NCI-H446 (cell line): ENCODE results near the gene ARHGEF12.

Experiments
- DNase-seq, 2 experiments: peaks; one replicate each; lab custom pipeline; 2025; lab: John Stamatoyannopoulos, UW

The ARHGEF12 gene

DNA sequence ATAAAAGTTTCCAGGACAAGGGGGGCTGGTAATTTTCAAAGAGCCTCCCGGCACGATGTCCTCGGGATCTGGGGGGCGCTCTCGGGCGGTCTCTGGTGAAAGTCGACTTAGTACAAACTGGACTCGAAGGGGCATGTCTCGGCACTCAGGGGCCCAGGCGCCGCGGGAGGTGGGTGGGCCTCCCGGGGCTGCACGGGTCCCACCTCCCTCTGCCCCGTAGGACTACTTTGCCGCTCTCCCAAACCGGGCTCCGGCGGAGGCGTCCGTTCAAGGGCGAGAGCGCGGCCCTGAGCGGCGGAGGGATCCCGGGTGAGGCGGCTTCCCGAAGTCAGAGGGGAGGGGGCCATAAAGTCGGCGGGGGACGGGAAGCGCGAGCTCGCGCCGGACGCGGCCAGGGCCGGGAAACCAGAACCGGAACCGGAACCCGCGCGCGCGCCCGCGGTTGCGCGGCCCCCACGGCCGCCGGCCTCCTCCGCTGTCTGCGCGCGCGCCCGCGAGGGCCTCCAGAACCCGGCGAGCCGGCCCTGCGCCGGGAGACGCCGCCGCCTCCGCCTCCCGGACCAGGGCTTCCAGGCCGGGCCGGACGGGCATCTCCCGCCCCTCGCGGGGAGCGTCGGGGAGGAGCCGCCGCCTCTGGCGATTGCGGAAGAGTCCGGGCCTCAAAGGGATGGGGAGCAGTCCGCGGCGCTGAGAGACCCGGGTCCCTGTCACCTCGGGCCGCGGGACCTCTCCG is at the start of gene ARHGEF12:
TSS of gene ARHGEF12 (plus strand) at position 506 of the 733 bp plus-strand sequence. CDS start 831 bp downstream, outside the sequence.
- DNase-seq: peak; percentile 93 to 97

DNA sequence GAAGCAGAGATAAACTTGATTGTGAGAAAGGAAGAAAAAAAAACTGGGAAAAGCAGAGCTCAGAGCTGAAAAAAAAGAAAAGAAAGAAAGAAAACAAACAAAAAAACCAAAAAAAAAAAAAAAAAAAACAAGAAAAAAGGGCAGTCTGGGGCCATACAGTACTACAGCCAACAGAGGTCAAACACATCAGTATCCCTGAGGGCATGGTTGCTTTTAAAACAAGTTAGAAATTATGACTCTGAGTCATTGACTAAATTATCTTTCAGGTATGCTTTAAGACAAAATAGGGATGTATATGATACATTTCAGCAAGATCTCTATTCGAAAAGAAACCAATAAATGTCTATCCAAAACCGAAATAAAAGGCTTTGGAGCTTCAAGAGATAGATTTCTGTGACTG is 48.2 kb upstream of the ARHGEF12 start:
- no peak for DNase-seq

- DNase-seq: no peak
Measured at GRCh38 chr11:120289426-120289825, 46.8 kb upstream of the ARHGEF12 start.

GRCh38 chr11:120290956-120291355 is 45.3 kb upstream of the ARHGEF12 start:
- no peak for DNase-seq

DNA sequence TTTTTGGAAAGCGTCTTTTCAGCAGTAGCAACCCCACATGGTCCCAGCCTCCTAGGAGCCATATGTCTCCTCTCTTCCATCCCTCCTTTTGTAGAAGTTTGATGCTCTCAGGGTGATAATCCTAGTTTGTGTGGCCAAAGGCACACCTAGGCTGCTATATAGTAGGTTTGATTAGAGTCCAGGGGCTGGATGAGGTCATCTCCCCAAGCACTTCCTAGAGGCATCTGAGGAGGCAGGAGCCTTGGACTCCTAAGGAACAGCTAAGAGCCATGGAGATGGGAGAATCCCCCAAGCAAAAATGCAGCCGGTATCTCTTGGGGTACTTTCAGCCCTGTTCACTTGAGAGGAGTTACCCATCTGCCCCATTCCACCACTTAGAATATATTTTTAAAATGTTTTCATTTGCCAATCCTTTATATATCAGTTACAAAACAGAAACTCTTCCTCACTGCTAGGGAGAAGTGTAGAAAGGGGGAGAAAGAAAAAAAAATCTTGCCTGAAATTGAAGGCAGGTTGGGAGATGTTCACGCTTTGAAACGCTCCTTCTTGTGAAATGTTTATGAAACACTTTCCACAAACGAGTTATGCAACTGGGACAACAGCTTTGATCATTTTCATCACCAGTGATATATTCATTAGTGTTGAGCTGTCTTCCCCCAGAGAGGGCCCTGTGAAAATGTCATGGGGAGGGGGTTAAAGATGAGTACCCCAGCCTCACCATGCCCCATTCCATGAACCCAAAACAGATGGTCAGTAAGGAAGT is 43.0 kb upstream of the ARHGEF12 start:
- no peak for DNase-seq

DNA sequence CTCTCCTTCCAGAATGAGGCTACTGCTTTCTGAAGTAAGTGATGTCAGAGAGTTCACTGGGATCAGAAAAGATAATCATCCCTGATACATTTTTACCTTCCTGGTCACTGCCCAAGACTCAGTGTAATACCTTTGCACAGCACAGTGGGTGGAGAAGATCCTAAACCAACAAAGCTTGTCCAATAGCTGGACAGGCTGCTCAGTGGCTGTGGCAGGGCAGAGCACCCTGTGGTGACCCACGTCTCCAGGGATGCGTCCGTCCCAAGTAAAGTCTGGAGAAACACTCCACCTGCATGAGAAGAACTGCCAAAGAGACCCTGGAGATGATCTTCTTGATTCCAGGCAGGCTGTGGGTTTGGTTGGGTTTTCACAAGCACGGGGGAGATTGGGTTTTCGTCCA is 42.1 kb upstream of the ARHGEF12 start:
- no peak for DNase-seq

- no peak for DNase-seq
Measured at GRCh38 chr11:120295099-120295498, 41.1 kb upstream of the ARHGEF12 start.

DNA sequence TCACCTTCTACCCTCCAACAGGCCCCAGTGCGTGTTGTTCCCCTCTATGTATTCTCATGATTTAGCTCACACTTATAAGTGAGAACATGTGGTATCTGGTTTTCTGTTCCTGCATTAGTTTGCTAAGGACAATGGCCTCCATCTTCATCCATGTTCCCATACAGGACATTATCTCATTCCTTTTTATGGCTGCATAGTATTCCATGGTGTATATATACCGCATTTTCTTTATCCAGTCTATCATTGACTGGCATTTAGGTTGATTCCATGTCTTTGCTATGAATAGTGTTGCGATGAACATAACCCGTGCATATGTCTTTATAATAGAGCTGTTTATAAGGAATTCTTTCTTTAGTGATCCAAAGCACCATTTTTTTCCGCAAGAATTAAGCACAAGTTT is 39.7 kb upstream of the ARHGEF12 start:
- no peak for DNase-seq

DNA sequence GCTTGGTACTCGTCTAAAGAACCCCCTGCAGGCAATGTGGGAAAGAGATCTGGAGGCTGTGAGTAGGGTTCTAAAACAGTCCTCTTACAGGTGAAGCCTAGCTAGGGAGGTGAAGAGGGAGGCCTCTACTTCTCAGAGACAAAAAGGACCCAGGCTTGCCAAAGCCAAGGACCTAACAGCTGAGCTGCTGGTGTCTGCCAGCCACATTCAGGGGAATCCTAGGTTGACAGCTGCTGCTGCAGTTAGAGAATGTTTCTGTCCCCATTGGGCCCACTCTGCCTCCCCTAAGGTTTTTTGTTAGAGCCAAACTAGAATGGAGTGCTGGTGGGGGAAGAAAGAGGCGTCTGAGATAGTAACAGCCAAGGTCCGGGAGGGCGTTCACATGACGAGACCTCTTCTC is 37.8 kb upstream of the ARHGEF12 start:
- DNase-seq: no peak

- no peak for DNase-seq
Measured at GRCh38 chr11:120302001-120302805, 34.0 kb upstream of the ARHGEF12 start.

- DNase-seq: peak; percentile 69 to 78
Measured at GRCh38 chr11:120303004-120303637, 33.1 kb upstream of the ARHGEF12 start.

GRCh38 chr11:120304526-120304925 is 31.7 kb upstream of the ARHGEF12 start:
- no peak for DNase-seq

- no peak for DNase-seq
Measured at GRCh38 chr11:120305286-120305685, 30.9 kb upstream of the ARHGEF12 start.

- DNase-seq: no peak
Measured at GRCh38 chr11:120306519-120307242, 29.5 kb upstream of the ARHGEF12 start.

DNA sequence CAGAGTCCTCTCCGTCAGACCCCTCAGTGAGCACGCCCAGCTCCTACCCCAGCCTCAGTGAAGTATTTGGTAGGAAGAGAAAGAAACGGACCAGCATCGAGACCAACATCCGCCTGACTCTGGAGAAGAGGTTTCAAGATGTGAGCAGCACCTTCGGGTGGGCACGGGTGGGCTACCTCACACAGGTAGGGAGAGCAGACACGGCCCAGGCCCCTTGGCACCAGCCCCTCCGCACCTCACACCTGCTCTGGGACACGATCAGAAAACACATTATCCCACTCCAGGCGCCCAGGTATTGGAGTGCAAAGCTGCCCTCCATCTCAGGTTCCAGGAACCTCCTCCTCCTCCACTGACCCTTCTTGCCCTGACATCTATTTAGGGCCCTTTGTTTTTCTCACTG is 28.7 kb upstream of the ARHGEF12 start:
- DNase-seq: no peak

- DNase-seq: no peak
Measured at GRCh38 chr11:120308081-120308480, 28.1 kb upstream of the ARHGEF12 start.

GRCh38 chr11:120310870-120311269 is 25.3 kb upstream of the ARHGEF12 start:
- no peak for DNase-seq

DNA sequence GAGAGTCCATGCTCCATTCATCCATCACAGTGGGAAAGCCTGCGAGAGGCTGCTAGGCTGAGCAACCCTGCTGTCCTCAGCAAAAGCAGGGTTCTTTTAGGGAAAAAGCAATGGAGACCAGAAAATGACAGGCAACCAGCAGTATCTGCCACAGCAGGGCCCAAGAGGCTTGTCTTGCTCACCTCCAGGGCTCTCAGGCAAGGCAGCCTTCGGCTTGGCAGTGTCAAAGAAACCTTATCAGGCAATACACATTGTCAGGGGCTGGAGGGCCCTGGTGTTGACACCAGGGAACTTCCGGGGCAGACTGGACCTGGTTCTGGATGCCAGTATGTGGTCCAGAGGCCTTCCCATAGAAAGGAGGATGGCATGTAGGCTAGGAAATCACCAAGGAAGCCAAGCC is 21.4 kb upstream of the ARHGEF12 start:
- DNase-seq: no peak

DNA sequence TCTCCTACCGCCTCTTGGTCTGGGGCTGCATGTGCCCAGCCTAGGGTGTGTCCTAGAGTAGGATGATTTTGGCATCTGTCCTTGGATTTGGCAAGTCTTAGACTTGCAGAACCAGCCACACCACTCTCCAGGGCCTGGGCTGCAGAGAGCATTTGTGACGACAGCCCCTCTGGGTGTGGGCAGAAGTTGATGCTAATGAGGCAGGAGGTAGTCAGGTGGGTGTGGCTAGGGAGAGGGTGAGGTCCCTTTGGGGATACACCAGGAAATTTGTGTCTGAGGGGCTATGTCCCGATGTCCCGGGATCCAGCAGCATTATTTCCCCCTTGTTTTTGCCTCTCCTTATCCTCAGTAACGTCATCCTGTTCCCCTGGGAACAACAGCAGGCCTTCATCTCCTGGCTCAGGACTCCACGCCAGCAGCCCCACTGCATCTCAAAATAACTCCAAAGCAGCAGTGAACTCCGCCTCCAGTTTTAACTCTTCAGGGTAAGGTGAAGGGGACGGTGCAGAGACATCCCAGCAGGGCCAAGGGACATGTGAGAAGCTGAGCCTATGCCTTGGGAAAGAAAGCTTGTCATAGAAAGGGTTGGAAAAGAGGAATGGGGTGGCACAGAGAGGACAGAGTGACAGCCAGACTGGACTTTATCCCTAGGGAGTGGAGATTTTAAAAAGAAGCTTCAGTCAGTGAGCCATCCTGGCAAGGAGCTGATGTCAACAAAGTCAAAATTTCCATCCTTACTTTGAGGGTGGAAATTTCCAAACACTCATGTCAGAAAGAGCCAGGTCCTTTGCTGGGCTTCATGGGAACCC is 19.1 kb upstream of the ARHGEF12 start:
- peak in 1 of 2 experiments; percentile 23 for DNase-seq

- no peak for DNase-seq
Measured at GRCh38 chr11:120317689-120318480, 18.3 kb upstream of the ARHGEF12 start.
